Measurements from ENCODE around the gene DCST1. TPM values are rescaled to one million over a fixed set of nuclear protein-coding genes. Genes with fewer than 3 reads are reported as not detected.
A peak's percentile ranks its signal among the peaks of the same experiment; 100 is the strongest.

The DCST1 gene
- total RNA-seq, 1 experiment from 2014 or later, result 0.15 TPM

GRCh38 chr1:155081472-155082300 lies 48.1 kb downstream of the DCST1 start (continued):
- TF ChIP-seq MYBL2 (CRISPR knock-in tag; IDR thresholded peaks at IDR 0.05), result no peak
- TF ChIP-seq FOXP1 (CRISPR knock-in tag; IDR thresholded peaks at IDR 0.05; ENCODE audit: borderline replicate concordance), result peak; percentile 70; the same call in 1 of the 2 replicates
- no peak for TF ChIP-seq ATF6 (CRISPR knock-in tag; IDR thresholded peaks at IDR 0.05)
- no peak for TF ChIP-seq USF1 (CRISPR knock-in tag; IDR thresholded peaks at IDR 0.05)
- TF ChIP-seq E2F1 (CRISPR knock-in tag; IDR thresholded peaks at IDR 0.05), result no peak
- no peak for TF ChIP-seq OVOL2 (CRISPR knock-in tag; IDR thresholded peaks at IDR 0.05; ENCODE audit: borderline replicate concordance)
- TF ChIP-seq IRF1 (CRISPR knock-in tag; IDR thresholded peaks at IDR 0.05), result peak; percentile 29; the same call in 1 of the 2 replicates
- no peak for TF ChIP-seq ELF4 (CRISPR knock-in tag; IDR thresholded peaks at IDR 0.05; ENCODE audit: low read depth)
- TF ChIP-seq ZBTB21 (CRISPR knock-in tag; IDR thresholded peaks at IDR 0.05; ENCODE audit: borderline replicate concordance), result no peak
- TF ChIP-seq GRHL2 (CRISPR knock-in tag; IDR thresholded peaks at IDR 0.05; ENCODE audit: insufficient replicate concordance, severe bottlenecking), result no peak
- TF ChIP-seq E2F4 (CRISPR knock-in tag; IDR thresholded peaks at IDR 0.05; ENCODE audit: borderline replicate concordance, low read depth), result 0 out of 2 replicates have a peak, but pooled peaks have one; percentile 35
- no peak for TF ChIP-seq ERG (CRISPR knock-in tag; IDR thresholded peaks at IDR 0.05)
- 0 out of 2 replicates have a peak, but pooled peaks have one; percentile 34 for TF ChIP-seq ZNF263 (CRISPR knock-in tag; IDR thresholded peaks at IDR 0.05; ENCODE audit: low read depth)
- no peak for TF ChIP-seq NR3C1 (CRISPR knock-in tag; conservative IDR thresholded peaks at IDR 0.05; ENCODE audit: low read depth)
- TF ChIP-seq TEAD1 (CRISPR knock-in tag; IDR thresholded peaks at IDR 0.05), result peak; percentile 61; the same call in 1 of the 2 replicates
- no peak for TF ChIP-seq ZNF121 (CRISPR knock-in tag; IDR thresholded peaks at IDR 0.05)
- no peak for TF ChIP-seq ESRRA (CRISPR knock-in tag; IDR thresholded peaks at IDR 0.05; ENCODE audit: borderline replicate concordance)
- no peak for TF ChIP-seq ZNF317 (CRISPR knock-in tag; IDR thresholded peaks at IDR 0.05; ENCODE audit: borderline replicate concordance, low read depth)
